Astrocyte (in vitro differentiated cells and primary cell): ENCODE measurements around the gene RPL14.

Experiments used
- CTCF ChIP-seq: IDR thresholded peaks from 2 replicates; pipeline ENCODE4 v1.5.1; 2011; ENCODE audit warnings: low read depth, mild to moderate bottlenecking, inconsistent platforms, low read length, moderate library complexity; ENCODE audit not compliant: insufficient read depth
- EZH2 ChIP-seq: IDR thresholded peaks from 2 replicates; pipeline ENCODE4 v1.6.1; 2012; ENCODE audit warnings: mild to moderate bottlenecking, low read length, inconsistent platforms; ENCODE audit not compliant: insufficient read depth

GRCh38 chr3:40427045-40427669 lies 30.0 kb upstream of the RPL14 start:
- TF ChIP-seq CTCF (no peak), EZH2 (no peak)
